ENCODE data around the gene KLF1. TPM values are rescaled to one million over a fixed set of nuclear protein-coding genes. Genes with fewer than 3 reads are reported as not detected.
"Not testable (repeated sequence)": the region's sequence is repeated elsewhere in the genome, so short reads cannot be mapped to it uniquely, and the experiment has no call there.

The KLF1 gene
- total RNA-seq, 1 experiment from 2014 or later: 0.22 TPM

DNA sequence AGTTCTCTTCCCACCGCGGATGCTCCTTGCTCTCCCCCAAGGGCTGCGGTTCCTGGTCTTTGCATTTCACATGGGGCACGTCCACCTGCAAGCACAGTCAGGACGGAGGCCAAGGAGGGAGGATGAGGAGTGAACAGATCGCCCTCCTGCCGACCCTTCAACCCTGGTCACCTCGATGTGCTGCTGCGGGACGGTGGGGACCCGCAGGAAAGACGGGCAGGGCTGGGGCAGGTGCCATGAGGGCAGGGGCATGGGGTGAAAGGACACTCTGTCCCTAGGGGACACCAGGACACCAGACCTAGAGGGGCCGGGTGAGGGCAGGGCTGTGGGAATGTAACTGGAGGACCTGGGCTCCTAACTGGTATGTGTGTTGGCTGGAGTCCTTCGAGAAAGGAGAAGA, 31.3 kb upstream of the KLF1 start:
- POLR2A ChIA-PET (ENCODE audit: unreplicated experiment): no interaction called here

DNA sequence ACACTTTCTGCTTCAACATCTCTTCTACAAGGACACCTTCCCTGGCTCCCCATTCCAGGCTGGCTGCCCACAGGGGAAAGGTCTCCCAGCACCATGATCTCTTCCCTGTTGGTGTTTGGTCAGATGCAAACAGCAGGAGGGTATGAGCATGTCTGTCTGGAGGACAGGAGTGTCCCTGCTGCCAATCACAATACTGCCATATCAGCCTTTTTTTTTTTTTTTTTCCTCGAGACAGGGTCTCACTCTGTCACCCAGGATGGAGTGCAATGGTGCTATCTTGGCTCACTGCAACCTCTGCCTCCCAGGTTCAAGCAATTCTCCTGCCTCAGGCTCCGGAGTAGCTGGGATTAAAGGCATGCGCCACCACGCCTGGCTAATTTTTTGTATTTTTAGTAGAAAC, 28.9 kb upstream of the KLF1 start:
- H3F3A ChIP-seq (ENCODE audit: insufficient read depth, low read depth): peaks cover 20% of the 10 kb centered on the region
- DNase-seq; H3K9me3 ChIP-seq (ENCODE audit: insufficient read depth, low read depth); H4K20me1 ChIP-seq (ENCODE audit: insufficient read depth); H3K4me3 ChIP-seq; H3K79me2 ChIP-seq (ENCODE audit: low read depth); H3K36me3 ChIP-seq (ENCODE audit: low read depth); H2AFZ ChIP-seq; POLR2A ChIA-PET (ENCODE audit: unreplicated experiment); intact Hi-C loops (cut with micrococcal nuclease; ENCODE audit: unreplicated experiment); H3K4me1 ChIP-seq (replicated peaks; ENCODE audit: insufficient read depth); H3K27ac ChIP-seq; H3K9me2 ChIP-seq (ENCODE audit: insufficient read depth); H3K27me3 ChIP-seq (ENCODE audit: insufficient read depth, low read depth); H3K4me2 ChIP-seq; BruUV-seq (replicated peaks): not testable (repeated sequence)
- CTCF ChIA-PET: interaction anchor here (0.7 kb wide), 2 partner anchors 28 to 316 kb away, joined by 3 to 6 read pairs; no protein-coding TSS in a partner anchor

More for the DNA sequence above, 31.3 kb upstream of the KLF1 start:
- no peak overlapping the region for H3K27ac ChIP-seq
- no peaks in the 10 kb centered on the region; the same call in 1 of the 2 replicates for H3K4me1 ChIP-seq (replicated peaks; ENCODE audit: insufficient read depth)
- H3K9me3 ChIP-seq (ENCODE audit: insufficient read depth, low read depth): no peaks in the 10 kb centered on the region
- H3K9me2 ChIP-seq (ENCODE audit: insufficient read depth): no peaks in the 10 kb centered on the region
- H4K20me1 ChIP-seq (ENCODE audit: insufficient read depth): no peaks in the 10 kb centered on the region
- H3K4me3 ChIP-seq: no peak overlapping the region
- H3K27me3 ChIP-seq (ENCODE audit: insufficient read depth, low read depth): no peaks in the 10 kb centered on the region
- CTCF ChIA-PET: no interaction called here
- no peak overlapping the region for H2AFZ ChIP-seq
- BruUV-seq (replicated peaks): no TSS peak
- no peaks in the 10 kb centered on the region for H3K79me2 ChIP-seq (ENCODE audit: low read depth)
- DNase-seq: no peak
- no peak overlapping the region for H3K4me2 ChIP-seq
- 0 out of 2 replicates have a peak, but pooled peaks cover 4% of the 10 kb centered on the region for H3K36me3 ChIP-seq (ENCODE audit: low read depth)
- peaks cover 29% of the 10 kb centered on the region for H3F3A ChIP-seq (ENCODE audit: insufficient read depth, low read depth)
- no peak for TF ChIP-seq EZH2 (IDR thresholded peaks at IDR 0.05; ENCODE audit: low read depth)
- TF ChIP-seq, protein P1, sequence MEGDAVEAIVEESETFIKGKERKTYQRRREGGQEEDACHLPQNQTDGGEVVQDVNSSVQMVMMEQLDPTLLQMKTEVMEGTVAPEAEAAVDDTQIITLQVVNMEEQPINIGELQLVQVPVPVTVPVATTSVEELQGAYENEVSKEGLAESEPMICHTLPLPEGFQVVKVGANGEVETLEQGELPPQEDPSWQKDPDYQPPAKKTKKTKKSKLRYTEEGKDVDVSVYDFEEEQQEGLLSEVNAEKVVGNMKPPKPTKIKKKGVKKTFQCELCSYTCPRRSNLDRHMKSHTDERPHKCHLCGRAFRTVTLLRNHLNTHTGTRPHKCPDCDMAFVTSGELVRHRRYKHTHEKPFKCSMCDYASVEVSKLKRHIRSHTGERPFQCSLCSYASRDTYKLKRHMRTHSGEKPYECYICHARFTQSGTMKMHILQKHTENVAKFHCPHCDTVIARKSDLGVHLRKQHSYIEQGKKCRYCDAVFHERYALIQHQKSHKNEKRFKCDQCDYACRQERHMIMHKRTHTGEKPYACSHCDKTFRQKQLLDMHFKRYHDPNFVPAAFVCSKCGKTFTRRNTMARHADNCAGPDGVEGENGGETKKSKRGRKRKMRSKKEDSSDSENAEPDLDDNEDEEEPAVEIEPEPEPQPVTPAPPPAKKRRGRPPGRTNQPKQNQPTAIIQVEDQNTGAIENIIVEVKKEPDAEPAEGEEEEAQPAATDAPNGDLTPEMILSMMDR (conservative IDR thresholded peaks at IDR 0.05): no peak
- intact Hi-C loops (cut with micrococcal nuclease; ENCODE audit: unreplicated experiment): loop anchor here (2.0 kb wide), 1 partner anchor 27 kb away; the partner anchor contains the start of gene GCDH

DNA sequence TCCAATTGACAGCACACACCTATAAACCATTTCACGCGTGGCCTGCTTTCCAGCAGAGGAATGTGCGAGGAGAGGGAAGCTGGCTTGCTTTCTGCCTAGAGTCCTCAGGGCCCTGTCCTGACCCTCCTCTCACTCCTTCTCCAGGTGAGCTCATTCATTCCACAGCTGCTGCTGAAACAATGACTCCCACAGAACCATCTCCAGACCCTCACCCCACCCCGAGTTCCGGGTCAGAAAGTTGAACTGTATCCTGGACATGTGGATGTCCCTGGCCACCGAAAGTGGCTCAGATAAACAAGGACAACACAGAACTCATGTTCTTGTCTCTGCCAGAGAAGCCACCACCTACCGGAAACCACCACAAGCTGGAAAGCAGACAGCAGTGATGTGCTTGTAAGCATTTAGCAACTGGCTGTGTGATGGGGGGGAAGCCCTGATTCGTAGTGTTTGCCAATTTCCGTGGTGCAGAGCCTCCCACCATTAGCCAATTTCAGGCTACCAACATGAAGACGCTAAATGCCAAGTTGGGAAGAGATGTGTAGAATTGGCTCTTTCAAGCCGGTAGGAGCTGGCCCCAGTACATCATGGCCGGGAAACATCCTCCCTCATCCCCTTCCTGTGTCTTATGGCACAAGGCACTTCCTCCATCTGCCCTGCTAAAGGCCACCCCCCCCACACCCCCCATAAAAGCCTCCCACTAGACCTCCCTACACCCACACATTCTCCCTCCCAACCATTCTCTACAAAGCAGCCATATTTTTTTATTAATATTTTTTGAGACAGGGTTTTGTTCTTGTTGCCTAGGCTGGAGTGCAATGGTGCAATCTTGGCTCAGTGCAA, 27.1 kb upstream of the KLF1 start:
- H3K27ac ChIP-seq: no peak overlapping the region
- no TSS peak for BruUV-seq (replicated peaks)
- no peaks in the 10 kb centered on the region for H3K27me3 ChIP-seq (ENCODE audit: insufficient read depth, low read depth)
- no peaks in the 10 kb centered on the region for H3K9me2 ChIP-seq (ENCODE audit: insufficient read depth)
- no peaks in the 10 kb centered on the region for H3K4me1 ChIP-seq (replicated peaks; ENCODE audit: insufficient read depth)
- no peaks in the 10 kb centered on the region for H3K36me3 ChIP-seq (ENCODE audit: low read depth)
- ChIA-PET POLR2A (ENCODE audit: unreplicated experiment) (no interaction called here), CTCF (no interaction called here)
- H3F3A ChIP-seq (ENCODE audit: insufficient read depth, low read depth): peaks cover 7% of the 10 kb centered on the region; the same call in 1 of the 2 replicates
- H3K4me3 ChIP-seq: no peak overlapping the region
- no peaks in the 10 kb centered on the region for H3K9me3 ChIP-seq (ENCODE audit: insufficient read depth, low read depth)
- DNase-seq: no peak
- H2AFZ ChIP-seq: no peak overlapping the region
- TF ChIP-seq, protein P1 (conservative IDR thresholded peaks at IDR 0.05): no peak
- no peaks in the 10 kb centered on the region for H3K79me2 ChIP-seq (ENCODE audit: low read depth)
- H4K20me1 ChIP-seq (ENCODE audit: insufficient read depth): no peaks in the 10 kb centered on the region
- H3K4me2 ChIP-seq: no peak overlapping the region
- intact Hi-C loops (cut with micrococcal nuclease; ENCODE audit: unreplicated experiment): no loop called here

Data from PC-9 (cell line).